Skeletal muscle satellite cell (primary cell): Measurements from ENCODE around the gene DCUN1D2.
"Not testable (repeated sequence)": the region's sequence is repeated elsewhere in the genome, so short reads cannot be mapped to it uniquely, and the experiment has no call there.

ENCODE experiments used
- H3K27me3 ChIP-seq: 2 replicates; pipeline ENCODE4 v1.7.0; 2013; ENCODE audit warnings: low read length; ENCODE audit not compliant: control insufficient read depth, insufficient read depth
- H3K36me3 ChIP-seq: 2 replicates; pipeline ENCODE4 v1.7.0; 2013; ENCODE audit warnings: mild to moderate bottlenecking, control low read depth, low read length; ENCODE audit not compliant: insufficient read depth
- H3K4me1 ChIP-seq: 2 replicates; pipeline ENCODE4 v1.7.0; 2013; ENCODE audit warnings: low read length; ENCODE audit not compliant: control insufficient read depth, insufficient read depth
- H3K4me2 ChIP-seq: 2 replicates; pipeline ENCODE4 v1.7.0; 2013; ENCODE audit warnings: mild to moderate bottlenecking, low read length
- H3K4me3 ChIP-seq: 2 replicates; pipeline ENCODE4 v1.7.0; 2013; ENCODE audit warnings: low read length
- H3K9ac ChIP-seq: 2 replicates; pipeline ENCODE4 v1.7.0; 2013; ENCODE audit warnings: mild to moderate bottlenecking, low read depth, low read length, moderate library complexity
- H3K9me3 ChIP-seq: replicated peaks from 2 replicates; pipeline ENCODE4 v1.7.0; 2013; ENCODE audit warnings: mild to moderate bottlenecking, control low read depth, low read length

DCUN1D2 gene

DNA sequence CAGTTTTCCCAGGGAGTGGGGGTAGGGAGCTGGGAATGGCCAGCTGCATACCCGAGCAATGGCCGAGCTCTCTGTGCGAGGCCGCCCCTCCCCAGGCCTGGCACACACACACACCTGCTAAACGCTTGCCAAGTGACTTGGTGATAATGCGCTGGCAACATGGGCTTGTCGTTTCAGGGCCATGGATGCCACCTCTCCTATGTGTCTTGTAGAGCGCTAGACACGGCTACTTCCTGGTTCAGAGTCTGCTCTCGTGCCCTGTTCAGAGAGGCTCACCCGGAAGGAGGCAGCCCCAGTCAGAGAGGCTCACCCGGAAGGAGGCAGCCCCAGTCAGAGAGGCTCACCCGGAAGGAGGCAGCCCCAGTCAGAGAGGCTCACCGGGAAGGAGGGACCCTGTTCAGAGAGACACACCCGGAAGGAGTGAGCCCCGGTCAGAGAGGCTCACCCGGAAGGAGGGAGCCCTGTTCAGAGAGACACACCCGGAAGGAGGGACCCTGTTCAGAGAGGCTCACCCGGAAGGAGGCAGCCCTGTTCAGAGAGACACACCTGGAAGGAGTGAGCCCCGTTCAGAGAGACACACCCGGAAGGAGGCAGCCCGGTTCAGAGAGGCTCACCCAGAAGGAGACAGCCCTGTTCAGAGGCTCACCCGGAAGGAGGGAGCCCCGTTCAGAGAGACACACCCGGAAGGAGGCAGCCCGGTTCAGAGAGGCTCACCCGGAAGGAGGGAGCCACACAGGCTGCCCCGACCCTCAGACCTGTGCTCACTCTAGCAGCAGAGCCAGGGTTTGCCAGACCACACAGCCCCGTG lies 41.4 kb downstream of the DCUN1D2 start:
- H3K9ac ChIP-seq = peak overlapping the region; percentile 73
- peaks cover 14% of the 10 kb centered on the region for H3K36me3 ChIP-seq
- no peaks in the 10 kb centered on the region for H3K9me3 ChIP-seq
- H3K27me3 ChIP-seq = no peaks in the 10 kb centered on the region
- peak overlapping the region; percentile 71 for H3K4me3 ChIP-seq
- H3K4me1 ChIP-seq = peaks cover 14% of the 10 kb centered on the region
- peak overlapping the region; percentile 74 for H3K4me2 ChIP-seq

DNA sequence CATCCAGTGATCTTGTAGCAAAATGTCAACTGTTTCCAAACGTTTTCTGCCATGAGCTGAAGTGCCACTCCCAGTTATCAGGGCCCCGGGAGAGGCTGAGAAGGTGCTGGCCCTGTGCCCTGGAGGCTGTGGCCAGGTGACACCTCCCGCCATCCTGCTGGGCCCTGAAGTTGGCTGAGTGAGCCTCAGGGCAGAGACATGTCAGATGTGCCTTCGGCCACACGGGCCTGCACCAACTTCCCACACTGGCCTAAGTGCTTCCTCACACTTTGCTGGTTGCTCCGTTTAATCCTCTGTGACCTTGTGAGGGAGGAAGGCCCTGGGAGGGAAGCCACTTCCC lies 42.0 kb downstream of the DCUN1D2 start:
- H3K27me3 ChIP-seq = no peaks in the 10 kb centered on the region
- H3K4me2 ChIP-seq = peak overlapping the region; percentile 71
- H3K4me3 ChIP-seq = peak overlapping the region; percentile 71
- peaks cover 9% of the 10 kb centered on the region for H3K36me3 ChIP-seq
- peak overlapping the region; percentile 70 for H3K9ac ChIP-seq
- H3K4me1 ChIP-seq = peaks cover 14% of the 10 kb centered on the region
- H3K9me3 ChIP-seq = no peaks in the 10 kb centered on the region

DNA sequence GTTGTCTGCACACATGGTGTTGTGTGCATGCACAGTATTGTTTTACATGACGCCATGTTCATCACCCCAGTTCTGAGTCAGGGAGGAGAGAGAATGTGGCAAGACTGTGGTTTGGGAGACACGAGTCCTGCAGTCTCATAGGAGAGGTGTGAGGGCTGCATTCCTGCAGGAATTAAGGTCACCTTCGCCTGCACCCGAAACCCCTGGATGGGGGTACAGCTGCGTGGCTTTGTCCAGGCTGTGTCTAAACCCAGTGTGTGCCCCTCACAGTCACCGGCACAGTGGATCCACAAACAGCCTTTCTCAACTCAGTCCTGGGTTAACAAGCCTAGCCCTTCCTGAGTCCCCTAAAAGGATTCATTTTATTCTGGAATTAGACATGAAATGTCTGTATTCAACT lies 42.9 kb downstream of the DCUN1D2 start:
- Histone ChIP-seq H3K36me3 (peaks cover 4% of the 10 kb centered on the region), H3K4me2 (no peak overlapping the region), H3K4me1 (peaks cover 14% of the 10 kb centered on the region), H3K9ac (no peak overlapping the region), H3K9me3 (no peaks in the 10 kb centered on the region), H3K27me3 (no peaks in the 10 kb centered on the region), H3K4me3 (no peak overlapping the region)

DNA sequence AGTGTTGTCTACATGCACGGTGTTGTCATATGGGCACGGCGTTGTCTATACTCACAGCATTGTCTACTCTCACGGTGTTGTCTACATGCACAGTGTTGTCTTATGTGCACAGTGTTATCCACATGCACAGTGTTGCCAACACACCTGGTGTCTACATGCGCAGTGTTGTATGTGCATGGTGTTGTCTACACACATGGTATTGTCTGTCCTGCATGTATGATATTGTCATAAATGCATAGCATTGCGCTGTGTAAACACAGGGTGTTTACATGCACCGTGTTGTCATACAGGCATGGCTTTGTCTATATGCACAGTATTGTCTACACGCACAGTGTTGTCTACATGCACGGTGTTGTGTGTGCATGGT lies 44.0 kb downstream of the DCUN1D2 start:
- Histone ChIP-seq H3K9ac (no peak overlapping the region), H3K4me1 (peaks cover 14% of the 10 kb centered on the region), H3K4me3 (no peak overlapping the region), H3K4me2 (no peak overlapping the region), H3K9me3 (no peaks in the 10 kb centered on the region), H3K27me3 (no peaks in the 10 kb centered on the region), H3K36me3 (peaks cover 4% of the 10 kb centered on the region)

DNA sequence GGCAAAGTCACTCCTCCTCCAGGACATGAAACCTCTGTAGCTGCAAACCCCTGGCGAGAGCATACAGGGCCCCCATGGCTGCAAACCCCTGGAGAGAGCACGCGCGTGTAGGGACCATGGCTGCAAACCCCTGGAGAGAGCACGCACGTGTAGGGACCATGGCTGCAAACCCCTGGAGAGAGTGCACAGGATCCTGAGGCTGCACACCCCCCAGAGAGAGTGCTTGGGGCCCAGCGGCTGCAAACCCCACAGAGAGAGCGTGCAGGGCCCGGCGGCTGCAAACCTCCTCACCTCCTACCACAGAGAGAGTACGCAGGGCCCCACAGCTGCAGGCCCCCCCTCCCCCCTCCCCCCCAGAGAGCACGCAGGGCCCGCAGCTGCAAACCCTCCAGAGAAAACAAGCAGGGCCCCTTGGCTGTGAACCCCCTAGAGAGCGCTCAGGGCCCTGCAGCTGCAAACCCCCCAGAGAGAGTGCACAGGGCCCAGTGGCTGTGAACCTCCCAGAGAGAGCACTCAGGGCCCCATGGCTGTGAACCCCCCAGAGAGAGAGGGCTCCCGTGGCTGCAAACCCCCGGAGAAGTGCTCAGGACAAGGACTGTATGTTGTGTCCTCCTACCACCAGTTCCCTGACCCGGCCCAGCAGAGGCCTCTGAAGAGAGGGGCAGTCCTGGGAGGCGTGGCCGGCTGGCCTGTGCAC lies 44.6 kb downstream of the DCUN1D2 start:
- peaks cover 14% of the 10 kb centered on the region for H3K4me1 ChIP-seq
- H3K4me2 ChIP-seq = no peak overlapping the region
- no peak overlapping the region for H3K9ac ChIP-seq
- no peaks in the 10 kb centered on the region for H3K9me3 ChIP-seq
- H3K4me3 ChIP-seq = no peak overlapping the region
- H3K27me3 ChIP-seq = no peaks in the 10 kb centered on the region
- peaks cover 4% of the 10 kb centered on the region for H3K36me3 ChIP-seq

DNA sequence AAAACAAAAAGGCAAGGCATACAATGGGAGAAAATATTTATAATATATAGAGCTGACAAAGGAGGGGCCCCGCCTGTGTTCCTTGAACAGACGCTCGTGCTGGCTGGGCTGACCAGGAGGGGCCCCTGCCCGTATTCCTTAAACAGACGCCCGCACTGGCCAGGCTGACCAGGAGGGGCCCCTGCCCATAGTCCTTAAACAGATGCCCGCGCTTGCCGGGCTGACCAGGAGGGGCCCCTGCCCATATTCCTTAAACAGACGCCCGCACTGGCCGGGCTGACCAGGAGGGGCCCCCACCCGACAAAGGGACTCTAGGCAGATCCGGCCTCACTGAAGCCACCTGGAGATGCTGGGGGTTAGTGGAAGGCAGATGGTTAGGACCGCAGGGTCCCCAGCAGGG lies 46.5 kb downstream of the DCUN1D2 start:
- no peak overlapping the region for H3K4me2 ChIP-seq
- H3K4me3 ChIP-seq = no peak overlapping the region
- H3K9me3 ChIP-seq = no peaks in the 10 kb centered on the region
- H3K36me3 ChIP-seq = peaks cover 4% of the 10 kb centered on the region
- no peak overlapping the region for H3K9ac ChIP-seq
- H3K27me3 ChIP-seq = no peaks in the 10 kb centered on the region
- H3K4me1 ChIP-seq = peaks cover 5% of the 10 kb centered on the region

DNA sequence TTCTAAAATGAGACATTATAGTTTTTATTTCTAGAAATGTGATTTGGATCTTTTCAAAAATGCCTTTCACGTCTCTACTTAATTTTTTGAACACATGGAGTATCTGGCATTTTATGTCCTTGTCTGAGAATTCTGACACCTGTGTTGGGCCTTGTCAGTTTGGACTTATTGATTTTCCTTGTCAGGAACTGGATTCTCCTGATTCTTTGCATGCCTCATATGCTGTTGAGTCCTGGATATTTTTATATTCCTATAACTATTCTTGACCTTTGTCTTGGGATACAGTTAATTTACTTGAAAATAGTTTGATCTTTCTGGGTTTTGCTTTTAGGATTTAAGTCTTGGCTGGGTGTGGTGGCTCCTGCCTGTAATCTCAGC lies 47.5 kb downstream of the DCUN1D2 start:
- Histone ChIP-seq H3K9ac (no peak overlapping the region), H3K36me3 (peaks cover 4% of the 10 kb centered on the region), H3K27me3 (no peaks in the 10 kb centered on the region), H3K9me3 (no peaks in the 10 kb centered on the region), H3K4me1 (no peaks in the 10 kb centered on the region), H3K4me3 (no peak overlapping the region), H3K4me2 (no peak overlapping the region)

DNA sequence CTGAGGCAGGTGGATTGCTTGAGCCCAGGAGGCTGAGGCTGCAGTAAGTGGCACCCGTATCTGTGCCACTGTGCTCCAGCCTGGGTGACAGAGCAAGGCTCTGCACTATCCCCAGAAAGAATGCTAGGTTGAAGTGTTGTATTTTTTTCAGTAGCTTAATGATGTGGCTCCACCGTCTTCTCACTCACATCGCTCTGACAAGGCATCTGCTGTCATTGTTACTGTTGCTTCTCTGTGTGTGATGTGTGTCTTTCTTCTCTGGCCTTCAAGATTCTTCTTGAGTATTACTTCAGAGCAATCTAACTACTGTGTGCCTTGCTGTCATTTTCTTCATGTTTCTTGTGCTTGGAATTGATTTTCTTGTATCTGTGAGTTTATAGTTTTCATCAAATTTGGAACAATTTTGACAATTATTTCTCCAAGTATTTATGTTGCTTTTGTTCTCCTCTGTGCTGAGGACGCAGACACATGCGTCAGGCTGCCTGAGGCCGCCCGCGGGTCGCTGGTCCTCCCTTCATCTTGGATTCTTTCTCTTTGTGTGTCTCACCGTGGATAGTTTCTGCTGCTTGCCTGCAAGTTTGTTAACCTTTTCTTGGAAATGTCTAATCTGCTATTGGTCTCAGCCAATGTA lies 48.0 kb downstream of the DCUN1D2 start:
- Histone ChIP-seq H3K9me3 (no peaks in the 10 kb centered on the region), H3K27me3 (no peaks in the 10 kb centered on the region), H3K4me2 (no peak overlapping the region), H3K9ac (no peak overlapping the region), H3K4me1 (no peaks in the 10 kb centered on the region), H3K4me3 (no peak overlapping the region), H3K36me3 (peaks cover 2% of the 10 kb centered on the region)

DNA sequence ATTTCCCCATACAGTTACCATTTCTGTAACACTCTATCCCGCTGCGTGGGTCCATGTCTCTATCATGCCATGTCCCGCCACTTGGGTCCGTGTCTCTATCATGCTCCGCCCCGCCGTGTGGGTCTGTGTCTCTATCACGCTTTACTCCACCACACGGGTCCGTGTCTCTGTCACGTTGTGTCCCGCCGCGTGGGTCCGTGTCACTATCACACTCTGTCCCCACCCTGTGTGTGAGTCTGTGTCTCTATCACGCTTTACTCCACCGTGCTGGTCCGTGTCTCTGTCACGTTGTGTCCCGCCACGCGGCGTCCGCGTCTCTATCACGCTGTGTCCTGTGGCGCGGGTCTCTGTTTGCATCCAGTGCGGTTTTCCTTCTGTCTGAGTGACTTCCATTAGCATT lies 48.9 kb downstream of the DCUN1D2 start:
- no peaks in the 10 kb centered on the region for H3K27me3 ChIP-seq
- no peaks in the 10 kb centered on the region for H3K9me3 ChIP-seq
- H3K9ac ChIP-seq = no peak overlapping the region
- no peaks in the 10 kb centered on the region for H3K36me3 ChIP-seq
- H3K4me3 ChIP-seq = no peak overlapping the region
- no peaks in the 10 kb centered on the region for H3K4me1 ChIP-seq
- no peak overlapping the region for H3K4me2 ChIP-seq

DNA sequence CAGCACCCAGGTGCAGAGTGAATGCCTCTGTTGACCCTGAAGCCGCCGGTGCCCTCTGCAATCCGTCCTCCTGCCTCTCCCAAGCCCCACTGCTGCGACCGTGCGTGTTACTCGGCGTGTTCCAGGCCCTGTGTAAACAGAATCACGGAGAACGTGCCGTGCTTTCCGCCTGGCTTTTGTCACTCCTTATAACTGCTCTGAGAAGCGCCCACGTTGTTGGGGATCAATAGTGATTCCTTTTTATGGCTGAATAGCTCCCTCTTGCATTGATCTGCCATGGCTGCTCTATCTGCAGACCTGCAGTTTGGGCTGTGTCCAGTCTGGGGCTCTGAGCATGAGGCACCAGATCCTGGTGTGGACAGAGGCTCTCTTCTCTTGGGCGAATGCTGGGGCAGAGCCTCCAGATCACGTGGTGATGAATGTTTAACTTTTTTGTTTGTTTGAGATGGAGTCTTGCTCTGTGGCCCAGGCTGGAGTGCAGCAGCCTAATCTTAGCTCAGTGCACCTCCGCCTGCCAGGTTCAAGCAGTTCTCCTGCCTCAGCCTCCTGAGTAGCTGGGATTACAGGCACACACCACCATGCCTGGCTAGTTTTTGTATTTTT lies 53.0 kb downstream of the DCUN1D2 start:
- Histone ChIP-seq H3K4me3 (no peak overlapping the region), H3K9me3 (no peaks in the 10 kb centered on the region), H3K27me3 (no peaks in the 10 kb centered on the region), H3K4me2 (no peak overlapping the region), H3K9ac (no peak overlapping the region), H3K36me3 (no peaks in the 10 kb centered on the region), H3K4me1 (peaks cover 5% of the 10 kb centered on the region)

DNA sequence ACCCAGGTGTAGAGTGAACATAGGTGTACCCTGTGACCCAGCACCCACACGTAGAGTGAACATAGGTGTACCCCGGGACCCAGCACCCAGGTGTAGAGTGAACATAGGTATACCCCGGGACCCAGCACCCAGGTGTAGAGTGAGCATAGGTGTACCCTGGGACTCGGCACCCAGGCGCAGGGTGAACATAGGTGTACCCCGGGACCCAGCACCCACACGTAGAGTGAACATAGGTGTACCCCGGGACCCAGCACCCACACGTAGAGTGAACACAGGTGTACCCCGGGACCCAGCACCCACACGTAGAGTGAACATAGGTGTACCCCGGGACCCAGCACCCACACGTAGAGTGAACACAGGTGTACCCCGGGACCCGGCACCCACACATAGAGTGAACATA lies 53.6 kb downstream of the DCUN1D2 start:
- H3K4me2 ChIP-seq, H3K4me1 ChIP-seq, H3K4me3 ChIP-seq, H3K36me3 ChIP-seq, H3K27me3 ChIP-seq, H3K9me3 ChIP-seq, H3K9ac ChIP-seq: not testable (repeated sequence)
